NCI-H2107 (cell line): ENCODE results near the gene PRADC1.
"Not testable (repeated sequence)": the region's sequence is repeated elsewhere in the genome, so short reads cannot be mapped to it uniquely, and the experiment has no call there.

ENCODE experiments used
- DNase-seq: peaks from one replicate; lab custom pipeline; 2025; lab: John Stamatoyannopoulos, UW

PRADC1 gene

DNA sequence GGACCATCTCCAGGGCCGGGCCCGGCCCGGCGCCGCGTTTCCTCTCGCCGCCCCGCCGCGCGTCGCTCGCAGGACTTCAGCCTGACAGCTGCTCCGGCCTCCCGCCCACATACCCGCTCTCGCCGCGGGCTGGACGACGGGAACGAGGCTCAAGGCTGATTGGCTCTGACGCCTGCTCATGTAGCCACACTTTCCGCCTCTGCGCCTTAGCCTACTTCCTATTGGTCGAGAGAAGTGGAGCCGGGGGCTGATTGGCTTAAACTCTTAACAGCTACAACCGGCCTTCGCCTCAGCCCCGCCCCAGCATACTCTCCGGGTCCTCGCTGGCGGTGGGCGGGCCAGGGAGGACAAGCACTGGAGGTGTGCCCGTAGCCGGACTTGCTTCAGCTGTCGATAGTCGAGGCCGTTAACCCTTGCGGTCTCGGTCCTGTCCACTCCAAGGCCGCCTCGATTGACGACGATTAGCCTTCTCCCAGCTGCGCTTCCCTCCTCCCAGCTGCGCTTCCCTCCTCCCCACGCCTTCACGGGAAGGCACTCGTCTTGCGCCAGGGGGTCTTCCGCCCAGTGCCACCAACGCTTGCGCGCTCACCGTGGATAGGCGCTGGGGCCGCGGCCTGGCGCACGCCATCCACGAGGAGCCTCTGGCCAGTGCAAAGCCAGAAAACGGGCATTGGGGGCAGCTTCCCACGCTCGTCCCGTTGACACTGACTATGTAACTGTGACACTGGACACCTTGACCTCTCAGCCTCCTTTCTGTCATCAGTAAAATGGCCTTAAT is at the start of gene PRADC1:
PRADC1 (minus strand) TSS at position 86 of the 778 bp plus-strand sequence; CDS start at position 7, 79 bp downstream.
- DNase-seq, result peak; percentile 98

GRCh38 chr2:73281244-73281643 is 48.2 kb upstream of the PRADC1 start:
- DNase-seq, result no peak

GRCh38 chr2:73279852-73280251 is 46.8 kb upstream of the PRADC1 start:
- no peak for DNase-seq

DNA sequence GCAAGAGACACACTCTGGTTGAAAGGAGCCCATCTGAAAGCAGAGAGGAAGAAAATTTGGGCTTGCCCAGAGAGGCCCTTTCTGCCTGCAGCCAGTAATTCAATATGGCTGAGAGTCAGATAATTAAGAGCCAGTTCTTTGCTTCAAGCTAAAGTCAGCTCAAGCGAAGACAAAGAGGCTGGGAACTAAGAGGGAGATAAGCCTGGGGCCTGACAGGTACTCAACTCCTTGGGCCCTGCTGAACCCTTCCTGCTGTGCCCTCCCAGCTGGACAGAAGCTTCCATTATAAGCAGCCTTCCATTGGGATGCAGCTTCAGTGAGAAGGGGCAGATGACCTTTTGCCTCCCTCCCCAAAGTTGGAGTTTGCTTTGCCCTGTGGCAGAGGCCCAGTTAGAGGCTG is 39.2 kb upstream of the PRADC1 start:
- no peak for DNase-seq

GRCh38 chr2:73269686-73270465 is 36.8 kb upstream of the PRADC1 start:
- DNase-seq, result no peak

- peak; percentile 46 for DNase-seq
These were observed 36.0 kb upstream of the PRADC1 start for GRCh38 chr2:73268830-73269685.

DNA sequence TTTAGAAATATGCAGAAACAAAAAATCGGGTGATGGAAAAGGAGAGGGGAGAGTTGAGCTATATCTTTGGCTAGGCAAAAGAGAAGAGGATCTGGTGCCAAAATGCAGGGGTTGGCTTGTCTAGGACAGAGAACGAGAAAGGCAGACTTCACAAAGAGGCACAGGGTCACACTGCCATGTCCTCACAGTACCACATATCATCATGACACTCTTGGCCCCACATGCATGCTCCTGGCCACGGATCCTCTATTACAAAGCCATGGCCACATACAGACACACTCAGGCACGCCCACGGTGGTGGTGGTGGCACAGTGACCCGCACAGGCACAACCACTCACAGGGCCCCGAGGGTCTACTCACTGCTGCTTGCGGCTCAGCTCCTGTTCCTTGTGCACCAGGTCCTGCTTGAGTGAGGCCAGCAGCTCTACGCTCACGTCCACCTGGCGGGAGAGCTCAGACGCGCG is 35.4 kb upstream of the PRADC1 start:
- no peak for DNase-seq

- DNase-seq, result no peak
These were observed 34.0 kb upstream of the PRADC1 start for GRCh38 chr2:73267008-73267407.

- no peak for DNase-seq
These were observed 33.2 kb upstream of the PRADC1 start for GRCh38 chr2:73266061-73266901.

GRCh38 chr2:73265298-73266060 is 32.4 kb upstream of the PRADC1 start:
- DNase-seq, result no peak

DNA sequence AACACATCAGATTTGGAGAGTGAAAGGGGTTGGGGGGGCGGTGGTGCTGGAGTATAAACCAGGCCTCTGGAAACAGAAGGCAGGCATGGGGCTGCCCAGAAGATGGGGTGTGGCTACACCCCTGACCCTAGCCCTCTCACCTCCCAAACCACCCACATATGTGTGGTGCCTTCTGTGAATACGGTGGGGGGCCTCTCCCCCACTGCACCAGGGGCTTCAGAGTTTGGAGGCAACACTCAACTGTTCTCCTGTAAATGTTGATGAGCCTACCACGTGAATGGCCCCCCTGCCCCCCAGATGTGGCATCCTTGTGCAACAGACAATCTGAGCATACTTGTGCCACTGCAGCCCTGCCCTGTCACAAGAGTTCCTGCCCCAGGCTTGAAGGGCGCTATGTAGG is 31.7 kb upstream of the PRADC1 start:
- no peak for DNase-seq

- no peak for DNase-seq
These were observed 31.2 kb upstream of the PRADC1 start for GRCh38 chr2:73264332-73264606.

DNA sequence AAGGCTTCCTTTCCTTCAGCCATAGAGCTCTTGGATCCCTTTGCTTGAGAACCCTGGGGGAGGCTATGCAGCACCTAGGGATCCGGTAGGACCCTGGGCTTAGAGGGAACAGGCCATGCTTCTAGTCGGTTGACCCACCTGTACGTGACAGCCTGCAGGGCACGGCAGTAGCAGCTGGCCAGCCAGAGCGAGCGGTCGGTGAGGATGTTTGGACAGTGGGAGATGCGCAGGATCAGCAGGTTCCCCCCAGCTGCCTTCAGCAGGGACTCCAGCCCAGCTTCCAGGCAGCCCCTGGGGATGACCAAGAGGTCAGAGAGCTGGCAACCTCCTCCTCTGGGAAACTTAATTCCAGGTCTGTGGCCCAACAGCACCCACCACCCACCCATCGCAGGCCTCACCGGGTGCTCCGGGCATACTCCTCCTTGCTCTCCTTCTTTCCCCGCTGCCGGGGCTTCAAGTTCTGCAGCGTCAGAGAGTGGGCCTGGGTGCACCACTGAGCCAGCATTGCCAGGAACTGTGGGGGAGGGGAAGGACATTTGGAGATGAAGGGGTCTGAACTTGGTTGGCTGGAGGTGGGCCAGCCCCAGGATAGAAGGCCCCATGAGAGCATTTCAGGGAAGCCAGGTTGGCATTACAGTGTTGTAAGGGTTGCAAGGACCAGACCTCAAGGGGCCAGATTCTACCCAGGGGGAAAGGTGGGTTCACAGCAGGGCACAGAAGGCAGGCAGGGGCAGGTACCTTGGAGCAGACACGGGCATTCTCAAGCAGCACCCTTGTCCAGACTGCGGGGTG is 30.7 kb upstream of the PRADC1 start:
- no peak for DNase-seq

GRCh38 chr2:73262691-73263429 is 29.8 kb upstream of the PRADC1 start:
- DNase-seq, result not testable (repeated sequence)

- no peak for DNase-seq
These were observed 29.1 kb upstream of the PRADC1 start for GRCh38 chr2:73262108-73262651.

DNA sequence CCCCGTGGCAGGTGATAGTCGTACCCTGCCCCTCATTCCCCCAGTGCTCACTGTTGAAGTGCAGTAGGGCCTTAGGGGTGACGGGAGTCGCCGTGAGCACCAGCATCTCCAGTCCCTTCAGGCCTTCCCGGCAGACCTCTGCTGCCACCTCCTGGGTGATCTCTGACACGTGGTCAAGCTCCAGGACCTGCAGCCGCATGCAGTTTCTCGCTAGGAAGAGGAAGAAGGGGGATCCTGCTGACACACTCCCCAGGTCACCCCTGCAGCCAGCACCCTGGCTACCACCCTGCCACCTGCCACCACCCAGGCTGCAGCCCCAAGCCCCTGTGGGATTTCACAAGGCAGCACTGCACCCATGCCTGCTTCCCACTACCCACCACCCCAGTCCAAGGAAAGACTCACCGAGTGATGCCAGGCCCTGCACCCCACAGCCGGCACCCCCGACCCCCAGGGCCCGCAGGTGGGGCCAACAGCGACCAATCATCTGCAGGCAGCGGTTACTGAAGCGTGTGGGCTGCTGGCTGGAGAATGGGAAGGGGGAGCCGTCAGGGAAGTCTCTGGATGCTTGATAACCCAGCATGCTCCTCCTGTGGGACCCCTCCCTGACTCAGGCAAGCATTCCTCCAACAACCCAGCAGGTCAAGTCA is 27.4 kb upstream of the PRADC1 start:
- DNase-seq, result no peak

- DNase-seq, result no peak
These were observed 26.8 kb upstream of the PRADC1 start for GRCh38 chr2:73259704-73260337.

DNA sequence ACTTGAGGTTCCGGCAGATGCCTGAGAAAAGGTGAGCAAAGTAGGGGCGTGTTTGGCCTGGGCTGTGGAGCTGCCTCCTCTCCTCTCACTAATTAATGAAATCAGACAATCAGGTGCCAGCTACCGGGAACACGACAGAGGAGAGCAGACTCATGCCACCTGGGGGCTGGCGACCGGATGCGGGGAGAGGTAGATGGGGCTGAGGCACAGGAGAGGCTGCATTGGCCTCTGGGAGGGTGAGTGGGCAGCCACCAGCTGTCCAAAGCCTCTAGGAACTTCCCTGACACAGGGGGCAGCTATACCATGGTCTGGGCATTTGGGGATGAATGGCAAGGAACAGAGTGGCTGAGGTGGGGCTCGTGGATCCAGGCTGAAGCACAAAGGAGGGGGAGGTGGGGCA is 26.2 kb upstream of the PRADC1 start:
- no peak for DNase-seq
